H9 (cell line): ENCODE results near the gene COQ5. TPM values are rescaled to one million over a fixed set of nuclear protein-coding genes. Genes with fewer than 3 reads are reported as not detected.

Experiments used
- DNase-seq: peaks from one replicate; pipeline ENCODE4 v3.0.0-alpha.2; 2017
- H2AFZ ChIP-seq: one replicate; pipeline ENCODE4 v1.6.1; 2013; ENCODE audit warnings: mild to moderate bottlenecking, low read length, control low read depth, moderate library complexity
- H2AK5ac ChIP-seq: 2 replicates; pipeline ENCODE4 v1.6.1; 2013; ENCODE audit warnings: low read length, control low read depth, mixed read lengths; ENCODE audit not compliant: insufficient read length
- H2BK120ac ChIP-seq: one replicate; pipeline ENCODE4 v1.6.1; 2013; ENCODE audit warnings: low read depth, mild to moderate bottlenecking, low read length, control low read depth, inconsistent platforms; ENCODE audit not compliant: poor library complexity, severe bottlenecking
- H2BK12ac ChIP-seq: 2 replicates; pipeline ENCODE4 v1.6.1; 2013; ENCODE audit warnings: low read length, control low read depth, mixed read lengths, low read depth; ENCODE audit not compliant: insufficient read length
- H2BK15ac ChIP-seq: 2 replicates; pipeline ENCODE4 v1.6.1; 2013; ENCODE audit warnings: low read depth, low read length, control low read depth
- H2BK20ac ChIP-seq: one replicate; pipeline ENCODE4 v1.6.1; 2013; ENCODE audit warnings: low read depth, mild to moderate bottlenecking, low read length, control low read depth, inconsistent platforms; ENCODE audit not compliant: poor library complexity, severe bottlenecking
- H2BK5ac ChIP-seq: 2 replicates; pipeline ENCODE4 v1.6.1; 2013; ENCODE audit warnings: low read length, control low read depth, mixed read lengths; ENCODE audit not compliant: insufficient read length
- H3K14ac ChIP-seq: 2 replicates; pipeline ENCODE4 v1.6.1; 2013; ENCODE audit warnings: low read length, control low read depth; ENCODE audit not compliant: insufficient read depth
- H3K18ac ChIP-seq: 2 replicates; pipeline ENCODE4 v1.6.1; 2013; ENCODE audit warnings: low read depth, mild to moderate bottlenecking, mixed read lengths, low read length, control low read depth; ENCODE audit not compliant: insufficient read length
- H3K23ac ChIP-seq: 2 replicates; pipeline ENCODE4 v1.6.1; 2013; ENCODE audit warnings: low read length, control low read depth, mixed read lengths, low read depth; ENCODE audit not compliant: insufficient read length
- H3K23me2 ChIP-seq: 2 replicates; pipeline ENCODE4 v1.6.1; 2013; ENCODE audit warnings: low read depth, mild to moderate bottlenecking, mixed read lengths, low read length, control low read depth; ENCODE audit not compliant: insufficient read length, poor library complexity, severe bottlenecking
- H3K27ac ChIP-seq: 2 replicates; pipeline ENCODE4 v1.5.1; 2013; ENCODE audit warnings: low read length, control low read depth, mixed read lengths, low read depth; ENCODE audit not compliant: insufficient read length
- H3K27me3 ChIP-seq: 2 replicates; pipeline ENCODE4 v1.6.1; 2013; ENCODE audit warnings: low read length, control low read depth, inconsistent platforms; ENCODE audit not compliant: insufficient read depth
- H3K4ac ChIP-seq: 2 replicates; pipeline ENCODE4 v1.6.1; 2013; ENCODE audit warnings: low read depth, mild to moderate bottlenecking, control low read depth, inconsistent platforms, low read length, moderate library complexity
- H3K4me1 ChIP-seq: 2 replicates; pipeline ENCODE4 v1.6.1; 2013; ENCODE audit warnings: low read length, control low read depth, inconsistent platforms; ENCODE audit not compliant: insufficient read depth
- H3K4me2 ChIP-seq: 2 replicates; pipeline ENCODE4 v1.6.1; 2013; ENCODE audit warnings: low read length, control low read depth, mixed read lengths; ENCODE audit not compliant: insufficient read length, insufficient read depth
- H3K56ac ChIP-seq: 2 replicates; pipeline ENCODE4 v1.6.1; 2013; ENCODE audit warnings: low read depth, mild to moderate bottlenecking, mixed read lengths, low read length, control low read depth; ENCODE audit not compliant: insufficient read length
- H3K79me1 ChIP-seq: 2 replicates; pipeline ENCODE4 v1.6.1; 2013; ENCODE audit warnings: low read depth, mild to moderate bottlenecking, moderate library complexity, low read length, control low read depth, inconsistent platforms; ENCODE audit not compliant: insufficient read depth, poor library complexity, severe bottlenecking
- H3K79me2 ChIP-seq: 2 replicates; pipeline ENCODE4 v1.6.1; 2013; ENCODE audit warnings: low read length, control low read depth, inconsistent platforms; ENCODE audit not compliant: insufficient read depth
- H3K9ac ChIP-seq: 2 replicates; pipeline ENCODE4 v1.6.1; 2013; ENCODE audit warnings: low read length, control low read depth, mixed read lengths; ENCODE audit not compliant: insufficient read length; ENCODE audit errors: extremely low read depth
- H3K9me3 ChIP-seq: one replicate; pipeline ENCODE4 v1.6.1; 2013; ENCODE audit warnings: low read depth, low read length, inconsistent platforms; ENCODE audit not compliant: control insufficient read depth
- H3T11ph ChIP-seq: one replicate; pipeline ENCODE4 v1.6.1; 2013; ENCODE audit warnings: mild to moderate bottlenecking, low read length, control low read depth, inconsistent platforms
- H4K20me1 ChIP-seq: one replicate; pipeline ENCODE4 v1.6.1; 2013; ENCODE audit not compliant: control insufficient read depth, insufficient read length, insufficient read depth
- H4K5ac ChIP-seq: 2 replicates; pipeline ENCODE4 v1.6.1; 2013; ENCODE audit warnings: low read depth, mild to moderate bottlenecking, mixed read lengths, low read length, control low read depth; ENCODE audit not compliant: insufficient read length
- H4K8ac ChIP-seq: replicated peaks from 2 replicates; pipeline ENCODE4 v1.6.1; 2013; ENCODE audit warnings: low read length, control low read depth, mixed read lengths, low read depth; ENCODE audit not compliant: insufficient read length
- H4K91ac ChIP-seq: 2 replicates; pipeline ENCODE4 v1.6.1; 2013; ENCODE audit warnings: low read depth, mild to moderate bottlenecking, moderate library complexity, mixed read lengths, low read length, control low read depth; ENCODE audit not compliant: insufficient read length
- H3K27ac Mint-ChIP-seq, 3 experiments: 2 replicates in 2 of 3; 3 replicates in 1 of 3; pipeline ENCODE4 v1.8.0; 2020 to 2021; ENCODE audit warnings: mixed read lengths in 3 of 3, mild to moderate bottlenecking in 1 of 3, moderate library complexity in 1 of 3
- H3K27me3 Mint-ChIP-seq: 2 replicates; pipeline ENCODE4 v1.8.0; 2021; ENCODE audit warnings: low read depth, mild to moderate bottlenecking, moderate library complexity, mixed read lengths
- H3K36me3 Mint-ChIP-seq, 3 experiments: 2 replicates in 2 of 3; 3 replicates in 1 of 3; pipeline ENCODE4 v1.8.0; 2020 to 2021; ENCODE audit warnings: low read depth in 3 of 3, mixed read lengths in 3 of 3; ENCODE audit not compliant: insufficient read depth in 1 of 3
- H3K4me1 Mint-ChIP-seq, 2 experiments: 2 replicates each; pipeline ENCODE4 v1.8.0; 2020; ENCODE audit warnings: mixed read lengths in 2 of 2
- H3K4me3 Mint-ChIP-seq, 2 experiments: 2 replicates in 1 of 2; 3 replicates in 1 of 2; pipeline ENCODE4 v1.8.0; 2020 to 2021; ENCODE audit warnings: mild to moderate bottlenecking in 2 of 2, mixed read lengths in 2 of 2, moderate library complexity in 1 of 2
- H3K9me3 Mint-ChIP-seq, 2 experiments: 2 replicates in 1 of 2; 3 replicates in 1 of 2; pipeline ENCODE4 v1.8.0; 2020; ENCODE audit warnings: mild to moderate bottlenecking in 2 of 2, mixed read lengths in 2 of 2, moderate library complexity in 1 of 2
- WGBS: extraction: QIAGEN DNeasy Blood & Tissue Kit; methylation state at CpG from one replicate; pipeline ENCODE4 v1.1.7; 2013; ENCODE audit warnings: missing lambda C conversion rate, low lambda C conversion rate, mixed read lengths; ENCODE audit not compliant: insufficient read length; ENCODE audit errors: extremely low coverage; 5-methylcytosine and 5-hydroxymethylcytosine counted together
- total RNA-seq: library from RNA; stranded (reverse); gene quantifications from 2 replicates; pipeline ENCODE4 v1.2.1, GENCODE V29; 2021
- TF ChIP-seq, protein P1 (sequence below): fragments of 200-600 bp; sonication (generic); conservative IDR thresholded peaks from 3 replicates; pipeline ENCODE4 v1.8.0; 2021; ENCODE audit warnings: antibody characterized with exemption, mild to moderate bottlenecking

Gene COQ5
- total RNA-seq, 1 experiment from 2014 or later: 34.8 TPM

DNA sequence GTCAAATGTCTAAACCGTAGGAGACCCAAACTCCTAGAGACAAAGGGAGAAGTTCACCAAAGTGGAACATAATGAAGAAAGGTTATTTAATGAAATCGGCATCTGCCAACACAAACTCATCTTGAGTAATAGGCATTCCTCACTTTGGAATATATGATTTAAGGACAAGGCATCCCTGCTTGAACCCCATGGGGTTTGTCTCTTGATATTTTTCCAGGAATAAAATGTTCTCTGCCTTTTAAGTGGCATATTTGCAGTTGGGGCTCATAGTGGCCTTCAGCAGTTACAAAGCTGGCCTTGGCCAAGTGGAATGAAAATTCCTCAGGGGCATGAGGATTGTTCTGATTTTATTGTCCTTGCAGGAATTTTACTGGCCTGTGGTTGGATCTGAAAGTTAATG is 45.1 kb upstream of the COQ5 start:
- Mint-ChIP-seq H3K4me1 (no peaks in the 10 kb centered on the region), H3K4me3 (no peak overlapping the region), H3K27ac (peak overlapping the region in 1 of 3 experiments; percentile 65; a peak in 2 of 7 replicates), H3K9me3 (no peaks in the 10 kb centered on the region), H3K27me3 (no peaks in the 10 kb centered on the region), H3K36me3 (peaks cover 47 to 96% (median 86%) of the 10 kb centered on the region in 3 experiments; a peak in 6 of 7 replicates)
- no peak overlapping the region for H3K56ac ChIP-seq
- no peak overlapping the region for H2BK120ac ChIP-seq
- H4K91ac ChIP-seq: no peak overlapping the region
- H3K4ac ChIP-seq: no peak overlapping the region
- H3K79me2 ChIP-seq: no peaks in the 10 kb centered on the region
- H3K9me3 ChIP-seq: no peaks in the 10 kb centered on the region
- no peak overlapping the region for H2AK5ac ChIP-seq
- H4K5ac ChIP-seq: no peak overlapping the region
- H2BK5ac ChIP-seq: no peak overlapping the region
- no peaks in the 10 kb centered on the region for H4K20me1 ChIP-seq
- WGBS: no CpG with 5 or more reads among the region's 2 CpGs
- H3K14ac ChIP-seq: no peak overlapping the region
- no peak overlapping the region for H3K23ac ChIP-seq
- H2BK12ac ChIP-seq: no peak overlapping the region
- TF ChIP-seq, protein P1, sequence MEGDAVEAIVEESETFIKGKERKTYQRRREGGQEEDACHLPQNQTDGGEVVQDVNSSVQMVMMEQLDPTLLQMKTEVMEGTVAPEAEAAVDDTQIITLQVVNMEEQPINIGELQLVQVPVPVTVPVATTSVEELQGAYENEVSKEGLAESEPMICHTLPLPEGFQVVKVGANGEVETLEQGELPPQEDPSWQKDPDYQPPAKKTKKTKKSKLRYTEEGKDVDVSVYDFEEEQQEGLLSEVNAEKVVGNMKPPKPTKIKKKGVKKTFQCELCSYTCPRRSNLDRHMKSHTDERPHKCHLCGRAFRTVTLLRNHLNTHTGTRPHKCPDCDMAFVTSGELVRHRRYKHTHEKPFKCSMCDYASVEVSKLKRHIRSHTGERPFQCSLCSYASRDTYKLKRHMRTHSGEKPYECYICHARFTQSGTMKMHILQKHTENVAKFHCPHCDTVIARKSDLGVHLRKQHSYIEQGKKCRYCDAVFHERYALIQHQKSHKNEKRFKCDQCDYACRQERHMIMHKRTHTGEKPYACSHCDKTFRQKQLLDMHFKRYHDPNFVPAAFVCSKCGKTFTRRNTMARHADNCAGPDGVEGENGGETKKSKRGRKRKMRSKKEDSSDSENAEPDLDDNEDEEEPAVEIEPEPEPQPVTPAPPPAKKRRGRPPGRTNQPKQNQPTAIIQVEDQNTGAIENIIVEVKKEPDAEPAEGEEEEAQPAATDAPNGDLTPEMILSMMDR: no peak
- H3K27me3 ChIP-seq: no peaks in the 10 kb centered on the region
- H3K4me1 ChIP-seq: no peaks in the 10 kb centered on the region
- no peak overlapping the region for H3T11ph ChIP-seq
- H3K23me2 ChIP-seq: no peaks in the 10 kb centered on the region
- H4K8ac ChIP-seq: no peak overlapping the region
- no peak overlapping the region for H2BK20ac ChIP-seq
- H3K79me1 ChIP-seq: no peaks in the 10 kb centered on the region
- DNase-seq: no peak
- no peak overlapping the region for H3K27ac ChIP-seq
- H3K4me2 ChIP-seq: no peak overlapping the region
- H3K18ac ChIP-seq: no peak overlapping the region
- no peak overlapping the region for H3K9ac ChIP-seq
- no peak overlapping the region for H2AFZ ChIP-seq
- H2BK15ac ChIP-seq: no peak overlapping the region
